SK-N-DZ (cell line): Measurements from ENCODE around the gene CTNNA2.
"Not testable (repeated sequence)": the region's sequence is repeated elsewhere in the genome, so short reads cannot be mapped to it uniquely, and the experiment has no call there.

Experiments used
- DNase-seq: peaks from one replicate; pipeline ENCODE4 v3.0.0-alpha.2; 2015; ENCODE audit warnings: low spot score

Gene CTNNA2

GRCh38 chr2:80136338-80136737, 623.5 kb downstream of the CTNNA2 start:
- no peak for DNase-seq

- no peak for DNase-seq
These were observed 626.1 kb downstream of the CTNNA2 start for GRCh38 chr2:80139001-80139400.

GRCh38 chr2:80141007-80141726, 628.3 kb downstream of the CTNNA2 start:
- no peak for DNase-seq

- peak; percentile 61 for DNase-seq
These were observed 632.6 kb downstream of the CTNNA2 start for GRCh38 chr2:80145499-80145898.

GRCh38 chr2:80146757-80147156, 633.9 kb downstream of the CTNNA2 start:
- DNase-seq = not testable (repeated sequence)

GRCh38 chr2:80147690-80148089, 634.8 kb downstream of the CTNNA2 start:
- peak; percentile 77 for DNase-seq

- no peak for DNase-seq
These were observed 636.1 kb downstream of the CTNNA2 start for GRCh38 chr2:80148906-80149305.

GRCh38 chr2:80149991-80150390, 637.1 kb downstream of the CTNNA2 start:
- DNase-seq = no peak

- DNase-seq = no peak
These were observed 638.4 kb downstream of the CTNNA2 start for GRCh38 chr2:80151248-80151647.

- no peak for DNase-seq
These were observed 638.8 kb downstream of the CTNNA2 start for GRCh38 chr2:80151651-80152050.

GRCh38 chr2:80153151-80153550, 640.3 kb downstream of the CTNNA2 start:
- DNase-seq = no peak

- no peak for DNase-seq
These were observed 640.9 kb downstream of the CTNNA2 start for GRCh38 chr2:80153768-80154167.

- DNase-seq = no peak
These were observed 641.5 kb downstream of the CTNNA2 start for GRCh38 chr2:80154231-80154915.

GRCh38 chr2:80164375-80164774, 651.5 kb downstream of the CTNNA2 start:
- no peak for DNase-seq

- DNase-seq = no peak
These were observed 653.8 kb downstream of the CTNNA2 start for GRCh38 chr2:80166483-80167171.

GRCh38 chr2:80167284-80167808, 654.5 kb downstream of the CTNNA2 start:
- no peak for DNase-seq

GRCh38 chr2:80168037-80168436, 655.2 kb downstream of the CTNNA2 start:
- DNase-seq = no peak

- no peak for DNase-seq
These were observed 656.0 kb downstream of the CTNNA2 start for GRCh38 chr2:80168801-80169200.

- no peak for DNase-seq
These were observed 657.2 kb downstream of the CTNNA2 start for GRCh38 chr2:80169811-80170594.

- no peak for DNase-seq
These were observed 672.2 kb downstream of the CTNNA2 start for GRCh38 chr2:80185091-80185490.

GRCh38 chr2:80186262-80186661, 673.4 kb downstream of the CTNNA2 start:
- no peak for DNase-seq

- DNase-seq = no peak
These were observed 674.3 kb downstream of the CTNNA2 start for GRCh38 chr2:80187156-80187555.
